Stimulated activated effector memory CD8-positive, alpha-beta T cell treated with anti-CD3 and anti-CD28 coated beads, Interleukin-12 subunit alpha, Interleukin-12 subunit beta, amount 100 ng/mL, for 72 hours (primary cell): ENCODE data around the gene KRT2.

ENCODE experiments used
- ATAC-seq: fragments of 150-1000 bp; cut with Tn5 transposase; 2 replicates; pipeline ENCODE4 v1.10.0; 2021
- DNase-seq, 2 donors: peaks; one replicate each; pipeline ENCODE4 v3.0.0; 2021 to 2022; ENCODE audit warnings: low spot score in 2 of 2
- H3K27ac Mint-ChIP-seq: one replicate; pipeline ENCODE4 v1.8.0; 2022; ENCODE audit warnings: mild to moderate bottlenecking, mixed read lengths
- H3K36me3 Mint-ChIP-seq: one replicate; pipeline ENCODE4 v1.8.0; 2022; ENCODE audit warnings: mild to moderate bottlenecking, mixed read lengths
- H3K4me1 Mint-ChIP-seq: one replicate; pipeline ENCODE4 v1.8.0; 2022; ENCODE audit warnings: mixed read lengths
- H3K4me3 Mint-ChIP-seq: one replicate; pipeline ENCODE4 v1.8.0; 2022; ENCODE audit warnings: mild to moderate bottlenecking, mixed read lengths
- H3K9me3 Mint-ChIP-seq: one replicate; pipeline ENCODE4 v1.8.0; 2022; ENCODE audit warnings: mixed read lengths

Gene KRT2

DNA sequence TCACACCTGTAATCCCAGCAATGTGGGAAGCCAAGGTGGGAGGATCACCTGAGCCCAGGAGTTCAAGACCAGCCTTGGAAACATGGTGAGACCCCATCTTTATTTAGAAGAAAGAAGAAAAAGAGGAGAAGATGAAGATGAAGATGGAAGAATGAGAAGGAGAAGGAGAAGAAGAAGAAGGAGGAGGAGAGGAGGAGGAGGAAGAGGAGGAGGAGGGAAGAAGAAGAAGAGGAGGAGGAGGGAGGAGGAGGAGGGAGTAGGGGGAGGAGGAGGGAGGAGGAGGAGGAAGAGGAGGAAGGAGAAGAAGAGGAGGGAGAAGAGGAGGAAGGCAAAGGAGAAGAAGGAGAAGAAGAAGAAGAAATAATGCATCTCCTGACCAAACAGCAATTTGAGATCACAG is 37.2 kb upstream of the KRT2 start:
- ATAC-seq (no peak), DNase-seq (no peak)
- H3K4me1 Mint-ChIP-seq: peaks cover 38% of the 10 kb centered on the region
- no peak overlapping the region for H3K27ac Mint-ChIP-seq
- no peaks in the 10 kb centered on the region for H3K36me3 Mint-ChIP-seq
- no peaks in the 10 kb centered on the region for H3K9me3 Mint-ChIP-seq
- H3K4me3 Mint-ChIP-seq: no peak overlapping the region

GRCh38 chr12:52688481-52688880 is 36.5 kb upstream of the KRT2 start:
- Mint-ChIP-seq H3K36me3 (no peaks in the 10 kb centered on the region), H3K9me3 (no peaks in the 10 kb centered on the region), H3K4me1 (peaks cover 38% of the 10 kb centered on the region), H3K4me3 (no peak overlapping the region), H3K27ac (no peak overlapping the region)
- DNase-seq: no peak
- ATAC-seq: no peak

DNA sequence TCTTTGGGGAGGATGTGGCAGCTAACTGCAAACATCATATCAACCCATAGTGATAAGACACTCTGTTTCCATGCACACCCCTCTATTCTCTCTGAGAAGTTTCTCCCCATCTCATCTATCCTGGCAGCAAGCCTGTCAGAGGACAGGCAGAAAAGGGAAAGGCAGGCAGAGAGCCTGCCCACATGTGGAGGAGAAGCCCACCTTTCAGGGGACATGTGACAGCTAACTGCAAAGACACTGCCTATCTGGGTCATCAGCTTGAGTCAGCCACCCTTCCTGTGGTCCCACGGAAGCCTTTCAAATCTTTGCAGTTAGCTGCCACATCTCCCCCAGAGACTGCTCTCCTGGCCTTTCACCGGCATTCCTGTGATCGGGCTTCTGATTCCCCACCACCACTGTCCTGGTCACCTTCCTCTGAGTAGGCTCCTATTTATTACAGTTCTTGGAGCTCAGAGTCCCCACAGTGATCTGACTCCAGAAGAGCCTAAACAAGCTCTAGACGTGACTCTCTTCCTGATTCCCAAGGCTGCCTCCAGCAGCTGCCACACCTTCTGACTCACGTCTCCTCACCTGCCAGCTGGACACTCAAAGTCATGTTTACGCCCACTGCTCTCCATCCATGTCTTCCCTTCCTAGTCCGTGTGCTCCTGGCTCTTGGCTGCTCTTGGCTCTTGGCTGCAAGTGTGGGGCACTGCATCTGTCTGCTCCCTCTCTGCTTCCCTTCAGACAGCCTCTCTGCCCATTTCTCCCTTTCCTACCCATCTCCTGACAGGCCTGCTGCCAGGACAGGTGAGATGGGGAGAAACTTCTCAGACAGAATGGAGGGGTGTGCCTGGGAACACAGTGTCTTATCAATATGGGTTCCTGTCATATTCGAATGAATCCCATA is 35.7 kb upstream of the KRT2 start:
- Mint-ChIP-seq H3K36me3 (no peaks in the 10 kb centered on the region), H3K4me1 (peaks cover 31% of the 10 kb centered on the region), H3K4me3 (no peak overlapping the region), H3K9me3 (no peaks in the 10 kb centered on the region), H3K27ac (peak overlapping the region; percentile 23)
- no peak for ATAC-seq
- no peak for DNase-seq

GRCh38 chr12:52686756-52687487 is 34.9 kb upstream of the KRT2 start:
- ATAC-seq (no peak), DNase-seq (no peak)
- Mint-ChIP-seq H3K4me1 (peaks cover 26% of the 10 kb centered on the region), H3K36me3 (no peaks in the 10 kb centered on the region), H3K27ac (no peak overlapping the region), H3K9me3 (no peaks in the 10 kb centered on the region), H3K4me3 (no peak overlapping the region)

DNA sequence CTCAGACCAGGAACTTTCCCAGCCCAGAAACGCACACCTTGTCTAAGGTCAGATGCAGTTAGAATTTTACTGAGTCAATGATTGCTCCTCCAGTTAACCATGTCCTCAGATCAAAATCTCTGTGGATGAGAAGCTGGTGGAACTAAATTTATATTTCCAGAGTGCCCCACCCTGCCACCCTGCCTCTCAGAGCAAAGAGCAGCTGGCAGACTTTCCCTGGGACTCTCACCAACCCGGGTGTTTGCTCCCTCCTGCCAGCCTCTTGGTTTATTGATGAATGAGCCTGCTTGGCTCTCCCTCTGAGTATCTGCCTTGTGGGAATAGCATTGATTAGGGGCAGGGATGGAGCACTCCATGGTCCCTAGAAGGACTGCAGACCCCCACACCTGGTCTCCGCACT is 34.1 kb upstream of the KRT2 start:
- no peaks in the 10 kb centered on the region for H3K9me3 Mint-ChIP-seq
- no peak overlapping the region for H3K27ac Mint-ChIP-seq
- no peak overlapping the region for H3K4me3 Mint-ChIP-seq
- ATAC-seq (no peak), DNase-seq (no peak)
- no peaks in the 10 kb centered on the region for H3K36me3 Mint-ChIP-seq
- H3K4me1 Mint-ChIP-seq: peaks cover 24% of the 10 kb centered on the region

- Mint-ChIP-seq H3K4me1 (peaks cover 21% of the 10 kb centered on the region), H3K27ac (no peak overlapping the region)
Measured at GRCh38 chr12:52685406-52685890, 33.4 kb upstream of the KRT2 start.

DNA sequence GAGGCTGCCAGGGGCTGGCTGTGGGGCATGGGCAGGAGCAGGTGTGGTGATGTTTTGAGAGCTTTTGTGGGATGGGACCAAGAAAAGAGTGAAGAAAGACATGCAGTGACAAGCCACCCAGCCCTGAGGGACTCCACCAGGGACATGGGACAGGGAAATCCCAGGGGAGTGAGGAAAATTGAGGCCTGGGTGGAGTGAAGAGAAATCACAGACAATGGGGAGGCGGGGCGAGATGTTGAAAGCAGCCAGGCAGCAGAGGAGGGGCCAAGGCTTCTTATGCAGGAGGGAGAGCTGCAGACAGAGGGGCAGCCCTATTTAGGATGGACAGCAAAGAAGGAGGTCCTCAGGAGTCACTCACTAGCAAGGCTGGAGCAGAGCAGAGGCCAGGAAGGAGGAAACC is 32.4 kb upstream of the KRT2 start:
- ATAC-seq (no peak), DNase-seq (no peak)
- Mint-ChIP-seq H3K27ac (no peak overlapping the region), H3K9me3 (no peaks in the 10 kb centered on the region), H3K36me3 (peaks cover 7% of the 10 kb centered on the region), H3K4me1 (peaks cover 26% of the 10 kb centered on the region), H3K4me3 (no peak overlapping the region)

More at GRCh38 chr12:52685406-52685890, 33.4 kb upstream of the KRT2 start:
- H3K9me3 Mint-ChIP-seq: no peaks in the 10 kb centered on the region
- H3K36me3 Mint-ChIP-seq: no peaks in the 10 kb centered on the region
- no peak overlapping the region for H3K4me3 Mint-ChIP-seq
- no peak for ATAC-seq
- no peak for DNase-seq

- Mint-ChIP-seq H3K4me3 (no peak overlapping the region), H3K27ac (no peak overlapping the region), H3K4me1 (peaks cover 26% of the 10 kb centered on the region), H3K36me3 (peaks cover 7% of the 10 kb centered on the region), H3K9me3 (no peaks in the 10 kb centered on the region)
- ATAC-seq (no peak), DNase-seq (no peak)
Measured at GRCh38 chr12:52683575-52684300, 31.7 kb upstream of the KRT2 start.

DNA sequence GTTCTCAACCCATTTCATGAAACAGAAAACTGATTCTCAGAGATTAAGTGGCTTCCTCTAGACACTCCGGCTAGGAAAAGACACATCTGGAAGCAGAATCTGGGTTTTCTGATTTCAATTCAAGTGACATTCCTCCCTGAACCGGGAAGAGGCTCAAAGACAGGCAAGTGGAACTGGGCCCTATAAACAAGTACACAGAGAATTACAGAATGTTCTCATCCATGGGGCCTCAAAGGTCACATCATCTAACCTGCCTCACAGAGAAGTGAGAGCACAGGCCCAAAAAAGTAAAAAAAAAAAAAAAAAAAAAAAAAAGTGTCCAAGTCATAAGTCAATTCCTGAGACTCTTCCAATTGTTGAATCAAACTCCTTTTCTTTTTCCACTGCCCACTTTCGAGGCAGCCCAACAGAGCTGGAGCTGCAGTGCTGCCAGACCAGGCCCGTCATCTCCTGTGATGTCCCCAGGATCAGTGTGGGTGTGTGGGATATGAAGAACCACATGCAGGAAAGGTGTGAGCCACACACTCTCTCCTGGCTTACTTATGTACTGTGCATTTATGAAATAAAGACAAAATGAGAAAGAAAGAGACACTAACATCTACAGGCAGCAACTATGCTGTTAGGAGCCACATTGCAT is 31.0 kb upstream of the KRT2 start:
- ATAC-seq: no peak
- Mint-ChIP-seq H3K27ac (no peak overlapping the region), H3K9me3 (no peaks in the 10 kb centered on the region), H3K4me3 (no peak overlapping the region), H3K4me1 (peaks cover 25% of the 10 kb centered on the region), H3K36me3 (peaks cover 7% of the 10 kb centered on the region)
- no peak for DNase-seq

DNA sequence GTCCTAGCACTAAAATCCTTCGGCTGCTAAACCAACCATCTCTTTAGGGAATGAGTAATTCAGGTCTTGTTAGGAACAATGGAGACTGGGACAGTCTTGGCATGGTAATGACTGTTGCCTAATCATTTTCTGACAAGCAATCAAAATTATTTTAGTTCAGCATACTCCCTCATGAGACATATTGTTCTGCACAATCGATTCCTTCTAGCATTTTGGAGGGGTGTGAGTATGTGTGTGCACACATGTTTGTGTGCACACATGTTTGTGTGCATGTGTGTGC is 30.3 kb upstream of the KRT2 start:
- ATAC-seq (no peak), DNase-seq (no peak)
- Mint-ChIP-seq H3K27ac (no peak overlapping the region), H3K4me1 (peaks cover 18% of the 10 kb centered on the region), H3K36me3 (peaks cover 7% of the 10 kb centered on the region), H3K9me3 (no peaks in the 10 kb centered on the region), H3K4me3 (no peak overlapping the region)

DNA sequence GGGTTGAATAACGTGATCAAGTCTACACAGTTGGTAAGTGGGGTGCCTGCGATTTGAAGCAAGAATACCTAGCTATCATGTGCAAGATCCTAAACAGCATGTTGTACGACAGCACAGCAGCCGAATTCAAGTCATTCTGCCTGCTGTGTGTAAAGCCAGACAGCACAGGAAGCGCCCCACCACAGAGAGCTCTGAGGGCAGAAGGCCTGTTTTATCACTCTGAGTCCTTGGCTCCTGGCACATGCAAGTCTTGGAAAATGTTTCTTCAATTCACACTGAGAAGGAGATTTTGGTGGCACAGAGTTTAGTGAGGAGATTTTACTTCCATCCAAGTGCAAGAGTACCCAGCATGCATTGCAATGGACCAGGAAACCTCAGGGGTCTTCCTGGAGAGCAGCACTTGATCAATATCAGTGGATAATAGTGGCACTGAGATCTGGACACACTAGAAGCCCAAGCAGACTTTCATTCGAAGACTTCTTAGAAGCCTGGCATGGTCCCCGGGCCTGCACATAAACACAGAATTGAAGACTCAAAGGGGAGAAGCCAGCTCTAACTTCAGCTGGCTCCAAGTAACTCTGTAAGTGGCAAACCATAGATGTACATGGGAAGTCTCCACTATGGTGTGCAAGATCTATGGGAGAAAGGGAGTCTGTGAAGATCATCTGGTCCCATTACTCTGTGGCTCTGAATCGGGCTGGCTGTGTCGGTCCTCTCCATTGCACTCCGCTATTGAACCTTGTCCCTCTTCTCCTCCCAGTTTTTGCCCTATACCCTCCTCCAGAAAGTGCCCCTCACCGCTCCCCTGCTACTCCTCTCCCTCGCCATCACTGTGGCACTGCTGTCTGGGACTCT is 29.7 kb upstream of the KRT2 start:
- Mint-ChIP-seq H3K4me1 (peaks cover 15% of the 10 kb centered on the region), H3K9me3 (no peaks in the 10 kb centered on the region), H3K27ac (no peak overlapping the region), H3K36me3 (peaks cover 7% of the 10 kb centered on the region), H3K4me3 (no peak overlapping the region)
- no peak for DNase-seq
- ATAC-seq: peak; percentile 69

- Mint-ChIP-seq H3K4me3 (no peak within 1 kb of the TSS), H3K27ac (no peak within 1 kb of the TSS), H3K9me3 (no peaks in the 10 kb centered on the region)
Measured at GRCh38 chr12:52680363-52680762, 28.4 kb upstream of the KRT2 start, which contains the start of gene KRT1. Gene KRT1 (minus strand): TSS chr12:52680407. CDS start chr12:52680348, 59 bp downstream.

GRCh38 chr12:52679875-52680274 is 27.9 kb upstream of the KRT2 start:
- peaks cover 7% of the 10 kb centered on the region for H3K36me3 Mint-ChIP-seq
- no peak overlapping the region for H3K4me3 Mint-ChIP-seq
- DNase-seq (no peak), ATAC-seq (no peak)
- no peaks in the 10 kb centered on the region for H3K9me3 Mint-ChIP-seq
- no peak overlapping the region for H3K27ac Mint-ChIP-seq
- peaks cover 15% of the 10 kb centered on the region for H3K4me1 Mint-ChIP-seq

More at GRCh38 chr12:52680363-52680762, 28.4 kb upstream of the KRT2 start, which contains the start of gene KRT1:
- Mint-ChIP-seq H3K4me1 (peaks cover 15% of the 10 kb centered on the region), H3K36me3 (peaks cover 7% of the 10 kb centered on the region)
- no peak for DNase-seq
- ATAC-seq: no peak

- peaks cover 15% of the 10 kb centered on the region for H3K4me1 Mint-ChIP-seq
- H3K36me3 Mint-ChIP-seq: peaks cover 7% of the 10 kb centered on the region
- no peak overlapping the region for H3K27ac Mint-ChIP-seq
- H3K4me3 Mint-ChIP-seq: no peak overlapping the region
- no peaks in the 10 kb centered on the region for H3K9me3 Mint-ChIP-seq
- DNase-seq (no peak), ATAC-seq (no peak)
Measured at GRCh38 chr12:52677671-52678070, 25.7 kb upstream of the KRT2 start.
